PFSK-1 (cell line): ENCODE results near the gene STPG4.

ENCODE experiments used
- FOXP2 ChIP-seq: optimal IDR thresholded peaks from 2 replicates; pipeline ENCODE3; 2011; ENCODE audit warnings: borderline replicate concordance, control low read depth, inconsistent platforms; ENCODE audit not compliant: insufficient read depth; ENCODE audit errors: extremely low read length, extremely low read depth
- POLR2AphosphoS5 ChIP-seq: IDR thresholded peaks from 2 replicates; pipeline ENCODE4 v1.6.1; 2012; ENCODE audit warnings: low read depth, mild to moderate bottlenecking, control low read depth, low read length, moderate library complexity
- SIN3A ChIP-seq: IDR thresholded peaks from 2 replicates; pipeline ENCODE4 v1.6.1; 2012; ENCODE audit warnings: mild to moderate bottlenecking, low read length, moderate library complexity, borderline replicate concordance; ENCODE audit not compliant: insufficient read depth

GRCh38 chr2:47127862-47128543 lies 27.1 kb downstream of the STPG4 start:
- TF ChIP-seq POLR2AphosphoS5 (no peak), SIN3A (no peak), FOXP2 (no peak)
